MCF 10A (cell line): ENCODE results near the gene TLCD4. TPM values are rescaled to one million over a fixed set of nuclear protein-coding genes. Genes with fewer than 3 reads are reported as not detected.

Experiments
- Bru-seq: library from RNA; stranded (reverse); fragments of 400-500 nt; gene quantifications from one replicate; lab custom pipeline; 2021; lab: Mats Ljungman, UMichigan
- BruChase-seq, 2 experiments: library from RNA; stranded (reverse); fragments of 400-500 nt; gene quantifications; one replicate each; lab custom pipeline; 2021; lab: Mats Ljungman, UMichigan
- BruUV-seq: library from RNA; stranded (reverse); fragments of 400-500 nt; replicated peaks from 2 replicates; lab custom pipeline; 2021; lab: Mats Ljungman, UMichigan
- CTCF ChIA-PET: fragments of 300-600 bp; sonication (Branson Sonifier 250); formaldehyde crosslinking; extraction: SDS; loops from one replicate; lab custom pipeline; 2021; ENCODE audit warnings: antibody characterized with exemption, inconsistent platforms; lab: Yijun Ruan, JAX
- POLR2A ChIA-PET: fragments of 300-600, 350-650 bp; sonication (Branson Sonifier 250); formaldehyde crosslinking; extraction: SDS; loops from one replicate; lab custom pipeline; 2020; ENCODE audit warnings: antibody characterized with exemption, inconsistent platforms; lab: Yijun Ruan, JAX
- DNase-seq: peaks from one replicate; pipeline ENCODE4 v3.0.0-alpha.2; 2018; ENCODE audit not compliant: unreplicated experiment
- H3K27ac Mint-ChIP-seq: one replicate; pipeline ENCODE4 v1.8.0; 2022; ENCODE audit warnings: mild to moderate bottlenecking, low read depth, mixed read lengths; ENCODE audit not compliant: unreplicated experiment
- H3K27me3 Mint-ChIP-seq: one replicate; pipeline ENCODE4 v1.8.0; 2022; ENCODE audit warnings: mixed read lengths; ENCODE audit not compliant: insufficient read depth, unreplicated experiment
- H3K36me3 Mint-ChIP-seq: one replicate; pipeline ENCODE4 v1.8.0; 2022; ENCODE audit warnings: mild to moderate bottlenecking, moderate library complexity, mixed read lengths; ENCODE audit not compliant: insufficient read depth, unreplicated experiment
- H3K4me1 Mint-ChIP-seq: one replicate; pipeline ENCODE4 v1.8.0; 2022; ENCODE audit warnings: mixed read lengths; ENCODE audit not compliant: insufficient read depth, unreplicated experiment
- H3K4me3 Mint-ChIP-seq: one replicate; pipeline ENCODE4 v1.8.0; 2022; ENCODE audit warnings: mild to moderate bottlenecking, moderate library complexity, mixed read lengths; ENCODE audit not compliant: unreplicated experiment
- H3K9me3 Mint-ChIP-seq: one replicate; pipeline ENCODE4 v1.8.0; 2022; ENCODE audit warnings: mixed read lengths; ENCODE audit not compliant: unreplicated experiment
- CTCF ChIP-seq: fragments of 200-600 bp; IDR thresholded peaks from one replicate; pipeline ENCODE4 v1.8.0; 2022; ENCODE audit warnings: antibody characterized with exemption, mild to moderate bottlenecking; ENCODE audit not compliant: unreplicated experiment
- intact Hi-C: fragments of 100-400 bp; cut with micrococcal nuclease; formaldehyde crosslinking; loops from 2 replicates; pipeline ENCODE4 v1.14.1; 2022
- long read RNA-seq: library from polyadenylated mRNA; stranded (forward); transcript quantifications from one replicate; pipeline ENCODE4 v2.0.0, GENCODE V29; 2022
- total RNA-seq: library from RNA; stranded (reverse); gene quantifications from 2 replicates; pipeline ENCODE4 v1.2.3, GENCODE V29; 2022

TLCD4 gene
- total RNA-seq (1.9 and 2.3 TPM in 2 replicates), Bru-seq, nascent RNA (percentile 49 among the genes with signal in this experiment), BruChase-seq, experiment 1, labeled RNA remaining after a 6-hour chase (percentile 88 among the genes with signal in this experiment), BruChase-seq, experiment 2, labeled RNA remaining after a 2-hour chase (percentile 70 among the genes with signal in this experiment)
- long read RNA-seq, full-length matches to known transcripts, result 7 of 8 reads
- long read RNA-seq, partial matches to known transcripts, result 0 of 8 reads
- long read RNA-seq, other reads (novel, unspliced or antisense), result 1 of 8 reads

GRCh38 chr1:95117207-95118066, at the start of gene TLCD4:
Gene TLCD4 (plus strand): TSS chr1:95117355. CDS start chr1:95143902, 26,547 bp downstream.
- no peak for TF ChIP-seq CTCF
- peak; percentile 66 for DNase-seq
- H3K27ac Mint-ChIP-seq, result no peak within 1 kb of the TSS
- no peaks in the 10 kb centered on the region for H3K36me3 Mint-ChIP-seq
- intact Hi-C loops, result loop anchor here (2.0 kb wide), 1 partner anchor 45 kb away; the partner anchor contains the start of gene ALG14
- CTCF ChIA-PET, result interaction anchor here (0.6 to 5.0 kb wide), 17 partner anchors 9 to 256 kb away, joined by 3 to 34 read pairs (median 4); partner anchors contain the start of genes ALG14 and RWDD3
- POLR2A ChIA-PET, result interaction anchor here (0.6 to 5.3 kb wide), 7 partner anchors 11 to 116 kb away, joined by 3 to 32 read pairs (median 6); partner anchors contain the start of genes ALG14 and RWDD3
- no TSS peak for BruUV-seq
- H3K4me3 Mint-ChIP-seq, result peak within 1 kb of the TSS; percentile 77
- H3K9me3 Mint-ChIP-seq, result no peaks in the 10 kb centered on the region
- no peaks in the 10 kb centered on the region for H3K27me3 Mint-ChIP-seq
- H3K4me1 Mint-ChIP-seq, result peaks cover 21% of the 10 kb centered on the region

- Mint-ChIP-seq H3K36me3 (peaks cover 9% of the 10 kb centered on the region), H3K4me3 (no peak overlapping the region), H3K27ac (no peak overlapping the region), H3K27me3 (no peaks in the 10 kb centered on the region), H3K4me1 (peaks cover 9% of the 10 kb centered on the region), H3K9me3 (no peaks in the 10 kb centered on the region)
- CTCF ChIA-PET, result interaction anchor here (0.6 to 1.7 kb wide), 3 partner anchors 24 to 187 kb away, joined by 3 to 5 read pairs (median 3); no protein-coding TSS in a partner anchor
- POLR2A ChIA-PET, result no interaction called here
- no peak for TF ChIP-seq CTCF
- no TSS peak for BruUV-seq
- no peak for DNase-seq
- intact Hi-C loops, result no loop called here
Measured at GRCh38 chr1:95067568-95067967, 49.6 kb upstream of the TLCD4 start.

- H3K27me3 Mint-ChIP-seq, result no peaks in the 10 kb centered on the region
- H3K9me3 Mint-ChIP-seq, result no peaks in the 10 kb centered on the region
- CTCF ChIA-PET, result interaction anchor here (0.9 kb wide), 1 partner anchor 15 kb away, joined by 3 read pairs; no protein-coding TSS in a partner anchor
- intact Hi-C loops, result no loop called here
- TF ChIP-seq CTCF, result no peak
- no peak overlapping the region for H3K27ac Mint-ChIP-seq
- no peak for DNase-seq
- peaks cover 9% of the 10 kb centered on the region for H3K4me1 Mint-ChIP-seq
- POLR2A ChIA-PET, result interaction anchor here (0.7 to 0.9 kb wide), 2 partner anchors 15 to 151 kb away, joined by 3 to 4 read pairs; no protein-coding TSS in a partner anchor
- no peak overlapping the region for H3K4me3 Mint-ChIP-seq
- no peaks in the 10 kb centered on the region for H3K36me3 Mint-ChIP-seq
- BruUV-seq, result no TSS peak
Measured at GRCh38 chr1:95068956-95069709, 48.0 kb upstream of the TLCD4 start.
